Hepatocyte (in vitro differentiated cells): Measurements from ENCODE around the gene STK11IP. TPM values are rescaled to one million over a fixed set of nuclear protein-coding genes. Genes with fewer than 3 reads are reported as not detected.

Experiments
- DNase-seq: peaks from one replicate; pipeline ENCODE4 v3.0.0-alpha.2; 2016; ENCODE audit warnings: low spot score
- H2AFZ ChIP-seq: fragments of 200-600 bp; sonication (generic); 2 replicates; pipeline ENCODE4 v1.6.0; 2016; ENCODE audit warnings: antibody characterized with exemption, mild to moderate bottlenecking
- H3K27ac ChIP-seq: fragments of 200-600 bp; sonication (generic); 2 replicates; pipeline ENCODE4 v1.5.1; 2016; ENCODE audit warnings: mild to moderate bottlenecking
- H3K27me3 ChIP-seq: fragments of 200-600 bp; sonication (generic); 2 replicates; pipeline ENCODE4 v1.6.1; 2016
- H3K36me3 ChIP-seq: fragments of 200-600 bp; sonication (generic); replicated peaks from 2 replicates; pipeline ENCODE4 v1.5.1; 2016; ENCODE audit warnings: low read depth; ENCODE audit not compliant: insufficient read depth
- H3K4me1 ChIP-seq: fragments of 200-600 bp; sonication (generic); 2 replicates; pipeline ENCODE4 v1.5.1; 2016; ENCODE audit warnings: mild to moderate bottlenecking, moderate library complexity; ENCODE audit not compliant: insufficient read depth
- H3K4me2 ChIP-seq: fragments of 200-600 bp; sonication (generic); 2 replicates; pipeline ENCODE4 v1.6.0; 2016
- H3K4me3 ChIP-seq: fragments of 200-600 bp; sonication (generic); 2 replicates; pipeline ENCODE4 v1.5.1; 2016; ENCODE audit warnings: mild to moderate bottlenecking
- H3K79me2 ChIP-seq: fragments of 200-600 bp; sonication (generic); 2 replicates; pipeline ENCODE4 v1.6.0; 2017; ENCODE audit warnings: mild to moderate bottlenecking
- H3K9me2 ChIP-seq: fragments of 200-600 bp; sonication (generic); replicated peaks from 2 replicates; pipeline ENCODE4 v1.6.0; 2017; ENCODE audit warnings: mild to moderate bottlenecking; ENCODE audit not compliant: insufficient read depth
- H3K9me3 ChIP-seq: fragments of 200-600 bp; sonication (generic); 2 replicates; pipeline ENCODE4 v1.5.1; 2016; ENCODE audit warnings: low read depth, mild to moderate bottlenecking
- H4K20me1 ChIP-seq: fragments of 200-600 bp; sonication (generic); 2 replicates; pipeline ENCODE4 v1.6.0; 2016; ENCODE audit warnings: mild to moderate bottlenecking; ENCODE audit not compliant: insufficient read depth, poor library complexity, severe bottlenecking
- EZH2 ChIP-seq: fragments of 200-600 bp; sonication (generic); IDR thresholded peaks from 2 replicates; pipeline ENCODE4 v1.6.1; 2016; ENCODE audit warnings: antibody characterized with exemption, mild to moderate bottlenecking, borderline replicate concordance
- EZH2phosphoT487 ChIP-seq: fragments of 200-600 bp; sonication (generic); IDR thresholded peaks from one replicate; pipeline ENCODE4 v1.6.1; 2018; ENCODE audit warnings: antibody characterized with exemption, mild to moderate bottlenecking, low read depth, moderate library complexity; ENCODE audit not compliant: unreplicated experiment, severe bottlenecking
- WGBS: methylation state at CpG from one replicate; pipeline ENCODE4 v1.1.6; 2016; ENCODE audit warnings: low lambda C conversion rate; ENCODE audit errors: missing lambda C conversion rate; 5-methylcytosine and 5-hydroxymethylcytosine counted together
- polyA plus RNA-seq: library from polyadenylated mRNA; unstranded; fragments of >200 nt; fragmentation: Nextera tagmentation; extraction: Ambion mirVana; gene quantifications from 2 replicates; pipeline ENCODE4 v1.2.1, GENCODE V29; 2016
- total RNA-seq: library from RNA; depleted of rRNA; stranded (reverse); fragments of >200 nt; gene quantifications from 2 replicates; pipeline ENCODE4 v1.2.3, GENCODE V29; 2014
- TF ChIP-seq, protein P1 (sequence below): fragments of 200-600 bp; sonication (generic); IDR thresholded peaks from 2 replicates; pipeline ENCODE4 v1.5.1; 2016; ENCODE audit warnings: antibody characterized with exemption, mild to moderate bottlenecking; ENCODE audit not compliant: poor library complexity

The STK11IP gene
- total and polyA plus RNA-seq, 2 experiments from 2014 or later, result 16.7 to 17.6 TPM

DNA sequence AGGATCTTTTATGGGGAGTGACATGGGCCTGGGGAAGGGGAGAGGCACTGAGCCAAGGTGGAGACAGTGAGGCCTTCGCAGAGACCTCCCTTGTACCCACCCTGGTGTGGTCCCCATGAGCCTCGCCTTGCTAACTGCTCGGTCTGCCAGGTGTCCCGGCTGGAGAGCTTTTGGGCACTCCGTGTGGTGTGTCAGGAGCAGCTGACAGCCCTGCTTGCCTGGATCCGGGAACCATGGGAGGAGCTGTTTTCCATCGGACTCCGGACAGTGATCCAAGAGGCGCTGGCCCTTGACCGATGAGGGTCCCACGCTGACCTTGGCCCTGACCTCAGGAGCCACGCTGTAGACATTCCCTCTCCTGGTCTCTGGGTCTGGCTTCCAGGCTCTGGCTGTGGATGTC is 18.2 kb downstream of the STK11IP start:
- H3K9me3 ChIP-seq, result no peaks in the 10 kb centered on the region
- no peaks in the 10 kb centered on the region for H3K27me3 ChIP-seq
- no peaks in the 10 kb centered on the region for H4K20me1 ChIP-seq
- 90% methylated on average over 12 of the region's 12 CpGs for WGBS
- H3K4me1 ChIP-seq, result no peaks in the 10 kb centered on the region
- H2AFZ ChIP-seq, result no peak overlapping the region
- DNase-seq, result no peak
- H3K36me3 ChIP-seq, result no peaks in the 10 kb centered on the region
- H3K4me3 ChIP-seq, result no peak overlapping the region
- no peaks in the 10 kb centered on the region for H3K9me2 ChIP-seq
- H3K4me2 ChIP-seq, result no peak overlapping the region
- TF ChIP-seq EZH2phosphoT487, result no peak
- H3K79me2 ChIP-seq, result no peaks in the 10 kb centered on the region
- H3K27ac ChIP-seq, result no peak overlapping the region

DNA sequence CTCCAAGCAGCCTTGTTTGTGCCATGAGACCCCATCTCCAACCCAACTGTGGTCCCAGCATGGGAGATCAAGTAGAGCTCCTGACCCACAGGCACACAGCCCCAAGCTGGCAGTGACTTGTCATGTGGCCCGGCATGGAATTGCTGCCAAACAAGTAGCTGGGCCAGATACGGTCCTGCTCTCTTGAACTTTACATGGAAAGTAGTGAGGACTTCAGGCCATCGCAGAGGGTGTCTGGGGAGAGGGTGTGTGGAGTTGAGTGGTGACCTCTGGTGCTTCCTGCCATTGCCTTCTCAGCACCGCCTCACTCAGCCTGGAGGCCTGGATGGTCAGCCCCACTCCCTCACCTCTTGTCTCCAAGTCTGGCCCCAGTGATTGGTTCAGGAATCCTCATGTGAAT is 18.9 kb downstream of the STK11IP start:
- H4K20me1 ChIP-seq, result no peaks in the 10 kb centered on the region
- no peak overlapping the region for H3K4me2 ChIP-seq
- H3K9me2 ChIP-seq, result no peaks in the 10 kb centered on the region
- no peaks in the 10 kb centered on the region for H3K27me3 ChIP-seq
- H3K4me3 ChIP-seq, result no peak overlapping the region
- H3K36me3 ChIP-seq, result no peaks in the 10 kb centered on the region
- no peak for DNase-seq
- TF ChIP-seq EZH2phosphoT487 (no peak), EZH2 (no peak)
- TF ChIP-seq, protein P1, sequence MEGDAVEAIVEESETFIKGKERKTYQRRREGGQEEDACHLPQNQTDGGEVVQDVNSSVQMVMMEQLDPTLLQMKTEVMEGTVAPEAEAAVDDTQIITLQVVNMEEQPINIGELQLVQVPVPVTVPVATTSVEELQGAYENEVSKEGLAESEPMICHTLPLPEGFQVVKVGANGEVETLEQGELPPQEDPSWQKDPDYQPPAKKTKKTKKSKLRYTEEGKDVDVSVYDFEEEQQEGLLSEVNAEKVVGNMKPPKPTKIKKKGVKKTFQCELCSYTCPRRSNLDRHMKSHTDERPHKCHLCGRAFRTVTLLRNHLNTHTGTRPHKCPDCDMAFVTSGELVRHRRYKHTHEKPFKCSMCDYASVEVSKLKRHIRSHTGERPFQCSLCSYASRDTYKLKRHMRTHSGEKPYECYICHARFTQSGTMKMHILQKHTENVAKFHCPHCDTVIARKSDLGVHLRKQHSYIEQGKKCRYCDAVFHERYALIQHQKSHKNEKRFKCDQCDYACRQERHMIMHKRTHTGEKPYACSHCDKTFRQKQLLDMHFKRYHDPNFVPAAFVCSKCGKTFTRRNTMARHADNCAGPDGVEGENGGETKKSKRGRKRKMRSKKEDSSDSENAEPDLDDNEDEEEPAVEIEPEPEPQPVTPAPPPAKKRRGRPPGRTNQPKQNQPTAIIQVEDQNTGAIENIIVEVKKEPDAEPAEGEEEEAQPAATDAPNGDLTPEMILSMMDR, result no peak
- H3K27ac ChIP-seq, result no peak overlapping the region
- WGBS, result 98% methylated on average over 4 of the region's 4 CpGs
- no peak overlapping the region for H2AFZ ChIP-seq
- no peaks in the 10 kb centered on the region for H3K79me2 ChIP-seq
- H3K4me1 ChIP-seq, result no peaks in the 10 kb centered on the region
- H3K9me3 ChIP-seq, result no peaks in the 10 kb centered on the region

DNA sequence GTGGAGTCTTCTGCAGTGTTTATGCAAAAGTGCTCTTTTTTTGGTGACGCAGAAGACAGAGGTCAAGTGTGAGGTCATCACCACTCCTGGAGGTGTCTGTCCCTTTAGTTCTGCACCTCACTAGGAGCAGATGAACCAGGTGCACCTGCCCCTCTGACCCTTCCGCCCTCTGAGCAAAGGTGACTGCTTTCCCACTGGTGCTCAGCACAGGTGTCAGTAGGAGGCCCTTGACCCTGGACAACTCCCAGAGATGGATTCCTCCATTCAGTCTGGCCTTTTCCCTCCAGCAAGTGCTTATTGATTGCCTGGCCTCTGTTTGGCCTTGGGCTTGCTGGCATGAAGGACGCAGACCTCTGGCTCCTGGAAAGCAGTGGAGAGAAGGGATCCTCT is 21.1 kb downstream of the STK11IP start:
- no peaks in the 10 kb centered on the region for H3K79me2 ChIP-seq
- H3K4me1 ChIP-seq, result no peaks in the 10 kb centered on the region
- H3K9me3 ChIP-seq, result no peaks in the 10 kb centered on the region
- no peaks in the 10 kb centered on the region for H3K27me3 ChIP-seq
- H3K27ac ChIP-seq, result no peak overlapping the region
- TF ChIP-seq, protein P1, result no peak
- TF ChIP-seq EZH2phosphoT487 (no peak), EZH2 (no peak)
- no peaks in the 10 kb centered on the region for H4K20me1 ChIP-seq
- no peak for DNase-seq
- H3K9me2 ChIP-seq, result no peaks in the 10 kb centered on the region
- H3K4me3 ChIP-seq, result no peak overlapping the region
- no peak overlapping the region for H3K4me2 ChIP-seq
- no peak overlapping the region for H2AFZ ChIP-seq
- WGBS, result 75% methylated on average over 3 of the region's 3 CpGs
- no peaks in the 10 kb centered on the region for H3K36me3 ChIP-seq

DNA sequence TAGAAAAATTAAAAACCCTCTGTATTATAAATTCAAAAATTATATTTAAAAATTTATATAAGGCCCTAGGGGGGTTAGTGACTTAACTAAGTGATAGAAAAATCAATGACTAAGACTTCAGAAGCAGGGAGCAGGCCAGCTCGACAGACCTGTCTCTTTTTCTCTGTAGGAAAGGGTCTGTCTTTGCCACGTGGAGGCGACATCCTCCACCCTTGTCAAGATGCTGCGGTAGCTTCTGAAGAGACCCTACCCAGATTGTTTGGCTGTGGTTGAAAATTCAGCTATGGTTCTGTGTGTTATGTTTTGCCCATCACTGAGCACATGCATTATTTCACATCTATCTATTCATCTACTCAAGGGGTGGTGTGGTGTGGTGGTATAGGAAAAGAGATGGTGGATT is 21.6 kb downstream of the STK11IP start:
- Histone ChIP-seq H3K27me3 (no peaks in the 10 kb centered on the region), H3K79me2 (no peaks in the 10 kb centered on the region), H3K9me2 (no peaks in the 10 kb centered on the region), H3K27ac (no peak overlapping the region), H4K20me1 (no peaks in the 10 kb centered on the region), H3K4me1 (no peaks in the 10 kb centered on the region), H3K4me2 (no peak overlapping the region), H3K4me3 (no peak overlapping the region), H3K36me3 (no peaks in the 10 kb centered on the region), H2AFZ (no peak overlapping the region), H3K9me3 (no peaks in the 10 kb centered on the region)
- TF ChIP-seq, protein P1, result peak; percentile 21
- no peak for TF ChIP-seq EZH2
- no peak for DNase-seq
- WGBS, result 39% methylated on average over 4 of the region's 4 CpGs
